ES-I3 (cell line): ENCODE data around the gene ACTR3.

ENCODE experiments used
- H3K36me3 ChIP-seq: 2 replicates; pipeline ENCODE4 v1.6.1; 2013; ENCODE audit warnings: mild to moderate bottlenecking, low read length, control low read depth, moderate library complexity; ENCODE audit not compliant: insufficient read depth
- H3K4me1 ChIP-seq: 2 replicates; pipeline ENCODE4 v1.6.1; 2013; ENCODE audit warnings: mild to moderate bottlenecking, control low read depth, low read length; ENCODE audit not compliant: insufficient read depth
- H3K9ac ChIP-seq: 2 replicates; pipeline ENCODE4 v1.6.1; 2013; ENCODE audit warnings: low read depth, mild to moderate bottlenecking, low read length, moderate library complexity
- H3K9me3 ChIP-seq: 2 replicates; pipeline ENCODE4 v1.6.1; 2013; ENCODE audit warnings: mild to moderate bottlenecking, low read length, moderate library complexity; ENCODE audit not compliant: control insufficient read depth, insufficient read depth

The ACTR3 gene

GRCh38 chr2:113858764-113859163, 31.1 kb upstream of the ACTR3 start:
- no peaks in the 10 kb centered on the region for H3K4me1 ChIP-seq
- no peaks in the 10 kb centered on the region for H3K9me3 ChIP-seq
- no peak overlapping the region for H3K9ac ChIP-seq
- H3K36me3 ChIP-seq = no peaks in the 10 kb centered on the region

- H3K36me3 ChIP-seq = no peaks in the 10 kb centered on the region
- H3K9ac ChIP-seq = no peak overlapping the region
- H3K9me3 ChIP-seq = no peaks in the 10 kb centered on the region
- no peaks in the 10 kb centered on the region for H3K4me1 ChIP-seq
These were observed 28.1 kb upstream of the ACTR3 start for GRCh38 chr2:113861740-113862139.

- Histone ChIP-seq H3K9ac (no peak overlapping the region), H3K36me3 (no peaks in the 10 kb centered on the region), H3K9me3 (no peaks in the 10 kb centered on the region), H3K4me1 (no peaks in the 10 kb centered on the region)
These were observed 26.7 kb upstream of the ACTR3 start for GRCh38 chr2:113863144-113863543.

GRCh38 chr2:113867571-113867970, 22.3 kb upstream of the ACTR3 start:
- H3K9me3 ChIP-seq = no peaks in the 10 kb centered on the region
- H3K4me1 ChIP-seq = no peaks in the 10 kb centered on the region
- no peak overlapping the region for H3K9ac ChIP-seq
- H3K36me3 ChIP-seq = no peaks in the 10 kb centered on the region

GRCh38 chr2:113869253-113869652, 20.6 kb upstream of the ACTR3 start:
- no peaks in the 10 kb centered on the region for H3K9me3 ChIP-seq
- no peaks in the 10 kb centered on the region for H3K36me3 ChIP-seq
- no peak overlapping the region for H3K9ac ChIP-seq
- H3K4me1 ChIP-seq = no peaks in the 10 kb centered on the region

GRCh38 chr2:113872201-113872600, 17.7 kb upstream of the ACTR3 start:
- Histone ChIP-seq H3K4me1 (peaks cover 7% of the 10 kb centered on the region; the same call in 1 of the 2 replicates), H3K36me3 (no peaks in the 10 kb centered on the region), H3K9me3 (no peaks in the 10 kb centered on the region), H3K9ac (no peak overlapping the region)

- no peaks in the 10 kb centered on the region for H3K36me3 ChIP-seq
- H3K9me3 ChIP-seq = no peaks in the 10 kb centered on the region
- peaks cover 7% of the 10 kb centered on the region; the same call in 1 of the 2 replicates for H3K4me1 ChIP-seq
- H3K9ac ChIP-seq = no peak overlapping the region
These were observed 16.0 kb upstream of the ACTR3 start for GRCh38 chr2:113873867-113874266.

GRCh38 chr2:113875135-113875534, 14.8 kb upstream of the ACTR3 start:
- Histone ChIP-seq H3K36me3 (no peaks in the 10 kb centered on the region), H3K9me3 (no peaks in the 10 kb centered on the region), H3K9ac (no peak overlapping the region), H3K4me1 (peaks cover 7% of the 10 kb centered on the region; the same call in 1 of the 2 replicates)

- no peaks in the 10 kb centered on the region for H3K36me3 ChIP-seq
- H3K9me3 ChIP-seq = no peaks in the 10 kb centered on the region
- H3K4me1 ChIP-seq = peaks cover 7% of the 10 kb centered on the region; the same call in 1 of the 2 replicates
- H3K9ac ChIP-seq = no peak overlapping the region
These were observed 13.1 kb upstream of the ACTR3 start for GRCh38 chr2:113876503-113877387.

GRCh38 chr2:113877711-113878598, 11.9 kb upstream of the ACTR3 start:
- Histone ChIP-seq H3K9me3 (no peaks in the 10 kb centered on the region), H3K9ac (no peak overlapping the region), H3K36me3 (no peaks in the 10 kb centered on the region), H3K4me1 (peaks cover 7% of the 10 kb centered on the region; the same call in 1 of the 2 replicates)

GRCh38 chr2:113878743-113879142, 11.1 kb upstream of the ACTR3 start:
- no peak overlapping the region for H3K9ac ChIP-seq
- peaks cover 7% of the 10 kb centered on the region; the same call in 1 of the 2 replicates for H3K4me1 ChIP-seq
- H3K9me3 ChIP-seq = no peaks in the 10 kb centered on the region
- no peaks in the 10 kb centered on the region for H3K36me3 ChIP-seq

GRCh38 chr2:113879457-113879856, 10.4 kb upstream of the ACTR3 start:
- Histone ChIP-seq H3K36me3 (no peaks in the 10 kb centered on the region), H3K9me3 (no peaks in the 10 kb centered on the region), H3K9ac (no peak overlapping the region), H3K4me1 (peaks cover 7% of the 10 kb centered on the region; the same call in 1 of the 2 replicates)

- no peak overlapping the region for H3K9ac ChIP-seq
- no peaks in the 10 kb centered on the region for H3K36me3 ChIP-seq
- H3K9me3 ChIP-seq = no peaks in the 10 kb centered on the region
- 0 out of 2 replicates have a peak, but pooled peaks cover 7% of the 10 kb centered on the region for H3K4me1 ChIP-seq
These were observed 3.3 kb upstream of the ACTR3 start for GRCh38 chr2:113886479-113887008.

GRCh38 chr2:113887009-113887792, 2.7 kb upstream of the ACTR3 start:
- Histone ChIP-seq H3K9me3 (no peaks in the 10 kb centered on the region), H3K9ac (no peak overlapping the region), H3K36me3 (no peaks in the 10 kb centered on the region), H3K4me1 (peaks cover 10% of the 10 kb centered on the region; the same call in 1 of the 2 replicates)
